GM19238 (cell line): ENCODE data around the gene SCP2.

ENCODE experiments used
- DNase-seq: peaks from one replicate; pipeline ENCODE4 v3.0.0; 2011; ENCODE audit warnings: low spot score; ENCODE audit not compliant: insufficient read length

Gene SCP2

GRCh38 chr1:53066891-53067738 is 140.0 kb downstream of the SCP2 start:
- DNase-seq = no peak

GRCh38 chr1:53067886-53068285 is 140.8 kb downstream of the SCP2 start:
- no peak for DNase-seq

- no peak for DNase-seq
These were observed 141.4 kb downstream of the SCP2 start for GRCh38 chr1:53068314-53069099.

- DNase-seq = no peak
These were observed 142.2 kb downstream of the SCP2 start for GRCh38 chr1:53069265-53069662.

- no peak for DNase-seq
These were observed 142.7 kb downstream of the SCP2 start for GRCh38 chr1:53069663-53070327.

GRCh38 chr1:53070621-53071020 is 143.5 kb downstream of the SCP2 start:
- DNase-seq = no peak

- no peak for DNase-seq
These were observed 144.2 kb downstream of the SCP2 start for GRCh38 chr1:53071167-53071865.

GRCh38 chr1:53071915-53072314 is 144.8 kb downstream of the SCP2 start:
- no peak for DNase-seq

- no peak for DNase-seq
These were observed 146.2 kb downstream of the SCP2 start for GRCh38 chr1:53073287-53073686.

GRCh38 chr1:53073868-53074311 is 146.8 kb downstream of the SCP2 start:
- no peak for DNase-seq

- no peak for DNase-seq
These were observed 147.5 kb downstream of the SCP2 start for GRCh38 chr1:53074313-53075154.

GRCh38 chr1:53075206-53075605 is 148.1 kb downstream of the SCP2 start:
- DNase-seq = no peak

GRCh38 chr1:53075761-53076163 is 148.7 kb downstream of the SCP2 start:
- no peak for DNase-seq

GRCh38 chr1:53076165-53076564 is 149.1 kb downstream of the SCP2 start:
- no peak for DNase-seq

GRCh38 chr1:53076721-53077598 is 149.9 kb downstream of the SCP2 start:
- DNase-seq = no peak

GRCh38 chr1:53077599-53077965 is 150.5 kb downstream of the SCP2 start:
- DNase-seq = no peak

- DNase-seq = no peak
These were observed 151.4 kb downstream of the SCP2 start for GRCh38 chr1:53078333-53079101.

GRCh38 chr1:53079251-53079650 is 152.2 kb downstream of the SCP2 start:
- no peak for DNase-seq

- no peak for DNase-seq
These were observed 153.0 kb downstream of the SCP2 start for GRCh38 chr1:53080041-53080440.
